ENCODE measurements around the gene SPATA6L. TPM values are rescaled to one million over a fixed set of nuclear protein-coding genes. Genes with fewer than 3 reads are reported as not detected.

SPATA6L gene
- total and polyA plus RNA-seq, 5 donors from 2014 or later = 0.21 to 2.5 (median 1.5) TPM

DNA sequence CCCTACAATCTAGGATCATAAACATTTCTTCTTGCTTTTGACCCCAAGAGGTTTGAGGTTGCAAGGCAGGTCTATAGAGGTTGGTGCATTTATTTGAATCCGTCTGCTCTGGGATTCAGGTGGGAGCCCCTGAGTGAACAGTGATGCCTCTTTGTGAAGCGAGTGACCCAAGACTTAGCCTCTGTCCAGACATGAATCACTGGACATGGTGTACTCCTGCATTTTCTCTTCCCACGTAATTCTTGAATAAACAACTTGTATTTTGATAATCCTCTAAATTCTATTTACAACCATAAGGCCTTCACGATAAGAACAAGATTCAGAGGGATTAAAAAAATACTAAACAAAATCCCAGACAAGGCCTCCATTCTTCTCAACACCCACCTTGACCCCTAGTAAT, 71.7 kb downstream of the SPATA6L start:
- Mint-ChIP-seq H3K27me3 (peaks cover 13% of the 10 kb centered on the region), H3K9me3 (no peaks in the 10 kb centered on the region), H3K27ac (peak overlapping the region; percentile 92 to 97 (median 94)), H3K4me3 (no peak overlapping the region), H3K4me1 (peaks cover 20 to 45% (median 33%) of the 10 kb centered on the region in 4 donors), H3K36me3 (peaks cover 4% of the 10 kb centered on the region)
- ATAC-seq (ENCODE audit: low read depth in 2 of 2) (no peak), DNase-seq (no peak)
- Histone ChIP-seq H3K27ac (ENCODE audit: insufficient read depth, low read length, poor library complexity, severe bottlenecking) (no peak overlapping the region), H3K27me3 (ENCODE audit: control insufficient read depth, insufficient read depth, low read length) (no peaks in the 10 kb centered on the region), H3K9me3 (ENCODE audit: control insufficient read depth in 2 of 2, low read length in 2 of 2) (no peaks in the 10 kb centered on the region), H3K4me3 (ENCODE audit: low read depth, low read length) (no peak overlapping the region), H3K36me3 (ENCODE audit: control insufficient read depth, insufficient read depth, low read length) (no peaks in the 10 kb centered on the region), H3K4me1 (ENCODE audit: control insufficient read depth, insufficient read depth, low read length, poor library complexity, severe bottlenecking) (peaks cover 38% of the 10 kb centered on the region)

DNA sequence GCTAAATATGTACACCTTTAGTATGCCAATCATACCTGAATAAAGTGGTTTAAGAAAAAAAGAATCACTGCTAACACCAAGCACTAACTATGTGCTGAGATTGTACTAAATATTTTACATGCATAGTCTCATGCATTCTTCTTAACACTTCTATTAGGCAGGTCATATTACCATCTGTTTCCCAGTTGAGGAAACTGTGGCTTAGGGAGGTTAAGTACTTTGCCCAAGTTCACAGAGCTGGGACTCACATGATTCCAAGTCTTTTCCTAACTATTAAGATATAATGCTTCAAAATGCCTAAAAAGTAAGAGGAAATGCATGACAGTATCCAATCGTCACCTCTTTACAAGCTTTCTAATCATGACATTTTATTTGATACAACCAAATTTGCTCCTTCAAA, 73.4 kb downstream of the SPATA6L start:
- peak overlapping the region in 1 of 4 donors; percentile 10 for H3K4me3 Mint-ChIP-seq
- DNase-seq (no peak), ATAC-seq (ENCODE audit: low read depth in 2 of 2) (no peak)
- Histone ChIP-seq H3K9me3 (ENCODE audit: control insufficient read depth in 2 of 2, low read length in 2 of 2) (no peaks in the 10 kb centered on the region), H3K27me3 (ENCODE audit: control insufficient read depth, insufficient read depth, low read length) (no peaks in the 10 kb centered on the region), H3K27ac (ENCODE audit: insufficient read depth, low read length, poor library complexity, severe bottlenecking) (no peak overlapping the region), H3K36me3 (ENCODE audit: control insufficient read depth, insufficient read depth, low read length) (no peaks in the 10 kb centered on the region), H3K4me1 (ENCODE audit: control insufficient read depth, insufficient read depth, low read length, poor library complexity, severe bottlenecking) (peaks cover 34% of the 10 kb centered on the region), H3K4me3 (ENCODE audit: low read depth, low read length) (no peak overlapping the region)
- no peak overlapping the region for H3K27ac Mint-ChIP-seq
- H3K27me3 Mint-ChIP-seq = peaks cover 13% of the 10 kb centered on the region
- no peaks in the 10 kb centered on the region for H3K9me3 Mint-ChIP-seq
- peaks cover 4% of the 10 kb centered on the region for H3K36me3 Mint-ChIP-seq
- peaks cover 20 to 42% (median 29%) of the 10 kb centered on the region in 4 donors for H3K4me1 Mint-ChIP-seq

DNA sequence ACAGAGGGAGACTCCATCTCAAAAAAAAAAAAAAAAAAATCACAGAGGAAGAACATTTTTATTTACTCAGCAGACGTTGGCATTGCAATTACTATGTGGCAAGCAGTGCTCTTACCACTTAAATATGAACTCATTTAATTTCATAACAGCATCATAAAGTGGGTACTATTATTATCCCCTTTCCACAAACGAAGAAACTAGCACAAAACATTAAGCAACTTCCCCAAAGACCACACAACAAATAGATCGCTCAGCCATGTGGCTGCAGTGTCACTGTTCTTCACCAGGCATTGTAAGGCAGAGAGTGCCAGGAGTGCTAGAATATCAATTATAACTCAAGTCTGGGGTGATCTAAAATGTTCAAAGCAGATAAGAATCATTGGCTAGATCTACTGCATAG, 74.0 kb downstream of the SPATA6L start:
- Histone ChIP-seq H3K4me1 (ENCODE audit: control insufficient read depth, insufficient read depth, low read length, poor library complexity, severe bottlenecking) (peaks cover 28% of the 10 kb centered on the region), H3K36me3 (ENCODE audit: control insufficient read depth, insufficient read depth, low read length) (no peaks in the 10 kb centered on the region), H3K27ac (ENCODE audit: insufficient read depth, low read length, poor library complexity, severe bottlenecking) (no peak overlapping the region), H3K4me3 (ENCODE audit: low read depth, low read length) (no peak overlapping the region), H3K9me3 (ENCODE audit: control insufficient read depth in 2 of 2, low read length in 2 of 2) (no peaks in the 10 kb centered on the region), H3K27me3 (ENCODE audit: control insufficient read depth, insufficient read depth, low read length) (no peaks in the 10 kb centered on the region)
- Mint-ChIP-seq H3K9me3 (no peaks in the 10 kb centered on the region), H3K27ac (peak overlapping the region in 1 of 3 donors; percentile 12), H3K27me3 (peaks cover 13% of the 10 kb centered on the region), H3K36me3 (peaks cover 4% of the 10 kb centered on the region), H3K4me3 (no peak overlapping the region), H3K4me1 (peaks cover 20 to 38% (median 26%) of the 10 kb centered on the region in 4 donors)
- DNase-seq (no peak), ATAC-seq (ENCODE audit: low read depth in 2 of 2) (no peak)

DNA sequence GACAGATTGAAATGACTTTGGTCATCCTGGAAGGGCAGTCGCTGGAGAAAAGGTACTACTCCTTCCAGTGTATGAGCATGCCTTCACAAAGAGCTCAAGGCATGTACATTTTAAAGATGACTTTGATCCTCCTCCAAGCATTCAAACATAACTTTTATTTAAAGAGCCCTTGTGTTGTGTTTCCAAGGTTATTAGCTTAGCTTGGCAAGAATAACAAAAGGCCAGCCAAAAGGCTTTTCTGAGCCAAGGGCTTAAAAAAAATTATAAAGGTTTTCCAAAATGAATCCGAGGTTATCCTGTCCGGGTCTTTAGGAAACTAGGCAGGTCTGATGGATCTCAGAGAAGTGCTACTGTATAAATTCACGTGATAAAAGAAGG, 75.2 kb downstream of the SPATA6L start:
- no peak for ATAC-seq (ENCODE audit: low read depth in 2 of 2)
- peak overlapping the region in 1 of 3 donors; percentile 44 for H3K27ac Mint-ChIP-seq

DNA sequence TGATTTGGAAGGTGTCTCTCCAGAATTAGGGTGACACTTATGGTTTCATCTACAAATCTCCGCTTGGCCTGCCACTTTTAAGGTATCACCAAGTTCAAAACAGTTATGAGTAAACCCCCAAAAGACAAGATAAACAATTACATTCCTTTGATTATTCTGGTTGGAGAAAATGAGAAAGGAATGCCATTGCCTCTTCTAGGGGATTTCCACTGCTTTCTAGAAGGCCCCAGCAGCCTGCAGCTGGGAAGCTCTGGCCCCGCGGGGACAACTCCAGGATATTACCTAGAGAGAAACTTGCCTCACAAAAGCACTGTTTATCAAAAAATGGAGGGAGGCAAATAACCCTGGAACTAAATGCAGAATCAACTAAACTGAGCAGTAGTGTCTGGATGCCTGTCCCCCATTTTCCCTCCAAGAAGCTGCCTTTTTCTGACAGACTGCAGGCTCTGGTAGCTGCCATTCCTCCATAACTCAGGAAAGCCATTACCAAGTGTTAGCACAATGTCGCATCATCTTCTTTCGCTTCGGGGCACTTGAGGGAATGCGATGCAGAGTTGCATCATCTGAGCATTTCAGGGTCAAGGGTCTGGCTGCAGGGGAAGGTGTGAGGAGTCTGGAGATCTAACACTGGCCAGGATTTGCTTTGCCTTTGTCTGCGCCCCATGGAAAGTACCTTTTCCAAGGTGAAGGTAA, 75.7 kb downstream of the SPATA6L start:
- Mint-ChIP-seq H3K4me1 (peaks cover 10 to 22% (median 13%) of the 10 kb centered on the region in 4 donors), H3K27me3 (peaks cover 13% of the 10 kb centered on the region), H3K9me3 (no peaks in the 10 kb centered on the region), H3K4me3 (no peak overlapping the region), H3K27ac (peak overlapping the region in 1 of 3 donors; percentile 52), H3K36me3 (peaks cover 4% of the 10 kb centered on the region)
- H3K4me1 ChIP-seq (ENCODE audit: control insufficient read depth, insufficient read depth, low read length, poor library complexity, severe bottlenecking) = peaks cover 11% of the 10 kb centered on the region
- DNase-seq = no peak
- ATAC-seq (ENCODE audit: low read depth in 2 of 2) = no peak
- no peak overlapping the region for H3K27ac ChIP-seq (ENCODE audit: insufficient read depth, low read length, poor library complexity, severe bottlenecking)
- H3K36me3 ChIP-seq (ENCODE audit: control insufficient read depth, insufficient read depth, low read length) = no peaks in the 10 kb centered on the region
- no peaks in the 10 kb centered on the region for H3K27me3 ChIP-seq (ENCODE audit: control insufficient read depth, insufficient read depth, low read length)
- no peaks in the 10 kb centered on the region for H3K9me3 ChIP-seq (ENCODE audit: control insufficient read depth in 2 of 2, low read length in 2 of 2)
- no peak overlapping the region for H3K4me3 ChIP-seq (ENCODE audit: low read depth, low read length)

More for the DNA sequence above, 75.2 kb downstream of the SPATA6L start:
- H3K36me3 ChIP-seq (ENCODE audit: control insufficient read depth, insufficient read depth, low read length) = no peaks in the 10 kb centered on the region
- peaks cover 11 to 28% (median 17%) of the 10 kb centered on the region in 4 donors for H3K4me1 Mint-ChIP-seq
- H3K9me3 ChIP-seq (ENCODE audit: control insufficient read depth in 2 of 2, low read length in 2 of 2) = no peaks in the 10 kb centered on the region
- H3K4me1 ChIP-seq (ENCODE audit: control insufficient read depth, insufficient read depth, low read length, poor library complexity, severe bottlenecking) = peaks cover 17% of the 10 kb centered on the region
- no peak overlapping the region for H3K27ac ChIP-seq (ENCODE audit: insufficient read depth, low read length, poor library complexity, severe bottlenecking)
- peaks cover 4% of the 10 kb centered on the region for H3K36me3 Mint-ChIP-seq
- no peaks in the 10 kb centered on the region for H3K27me3 ChIP-seq (ENCODE audit: control insufficient read depth, insufficient read depth, low read length)
- H3K4me3 ChIP-seq (ENCODE audit: low read depth, low read length) = no peak overlapping the region
- DNase-seq = no peak
- no peaks in the 10 kb centered on the region for H3K9me3 Mint-ChIP-seq
- H3K4me3 Mint-ChIP-seq = no peak overlapping the region
- peaks cover 13% of the 10 kb centered on the region for H3K27me3 Mint-ChIP-seq

DNA sequence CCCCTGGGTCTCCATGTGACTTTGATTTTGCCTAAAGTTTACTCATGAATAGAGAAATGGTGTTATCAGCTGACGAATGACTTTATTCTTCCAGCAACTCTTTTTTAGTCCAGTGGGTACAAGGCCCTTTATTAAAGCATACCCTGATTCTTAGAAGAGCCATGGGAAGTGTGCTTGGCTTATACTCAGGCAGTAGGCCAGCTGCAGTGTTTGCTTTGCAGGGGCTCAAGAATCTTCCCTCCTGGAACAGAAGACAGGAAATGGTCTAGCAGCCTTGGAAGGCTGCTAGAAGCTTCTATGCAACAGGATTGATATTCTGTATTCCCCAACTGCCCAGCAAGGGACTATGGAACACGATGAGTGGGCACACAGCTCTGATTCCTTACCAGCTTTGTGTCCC, 77.6 kb downstream of the SPATA6L start:
- Histone ChIP-seq H3K27ac (ENCODE audit: insufficient read depth, low read length, poor library complexity, severe bottlenecking) (no peak overlapping the region), H3K27me3 (ENCODE audit: control insufficient read depth, insufficient read depth, low read length) (no peaks in the 10 kb centered on the region), H3K4me1 (ENCODE audit: control insufficient read depth, insufficient read depth, low read length, poor library complexity, severe bottlenecking) (no peaks in the 10 kb centered on the region), H3K9me3 (ENCODE audit: control insufficient read depth in 2 of 2, low read length in 2 of 2) (no peaks in the 10 kb centered on the region), H3K36me3 (ENCODE audit: control insufficient read depth, insufficient read depth, low read length) (no peaks in the 10 kb centered on the region), H3K4me3 (ENCODE audit: low read depth, low read length) (no peak overlapping the region)
- Mint-ChIP-seq H3K4me3 (no peak overlapping the region), H3K27ac (peak overlapping the region in 1 of 3 donors; percentile 73), H3K27me3 (peaks cover 8% of the 10 kb centered on the region), H3K9me3 (no peaks in the 10 kb centered on the region), H3K4me1 (peaks cover 0 to 6% (median 3%) of the 10 kb centered on the region in 4 donors), H3K36me3 (no peaks in the 10 kb centered on the region)
- DNase-seq (no peak), ATAC-seq (ENCODE audit: low read depth in 2 of 2) (no peak)

DNA sequence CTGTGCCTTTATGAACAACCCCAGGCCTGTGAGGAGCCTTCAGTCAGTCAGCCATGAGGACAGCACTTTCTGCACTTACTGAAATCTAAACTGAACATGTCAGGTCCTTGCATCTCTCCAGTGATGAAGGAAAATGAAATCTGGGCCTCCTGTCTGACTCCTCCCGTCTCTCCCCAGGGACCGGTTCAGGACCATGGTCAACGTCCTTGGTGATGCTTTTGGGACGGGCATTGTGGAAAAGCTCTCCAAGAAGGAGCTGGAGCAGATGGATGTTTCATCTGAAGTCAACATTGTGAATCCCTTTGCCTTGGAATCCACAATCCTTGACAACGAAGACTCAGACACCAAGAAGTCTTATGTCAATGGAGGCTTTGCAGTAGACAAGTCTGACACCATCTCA, 81.1 kb downstream of the SPATA6L start:
- Mint-ChIP-seq H3K4me3 (no peak overlapping the region), H3K9me3 (no peaks in the 10 kb centered on the region), H3K4me1 (peaks cover 0 to 4% (median under 1%) of the 10 kb centered on the region in 4 donors), H3K36me3 (no peaks in the 10 kb centered on the region), H3K27ac (no peak overlapping the region), H3K27me3 (no peaks in the 10 kb centered on the region)
- ATAC-seq (ENCODE audit: low read depth in 2 of 2) = no peak
- Histone ChIP-seq H3K9me3 (ENCODE audit: control insufficient read depth in 2 of 2, low read length in 2 of 2) (no peaks in the 10 kb centered on the region), H3K4me1 (ENCODE audit: control insufficient read depth, insufficient read depth, low read length, poor library complexity, severe bottlenecking) (no peaks in the 10 kb centered on the region), H3K4me3 (ENCODE audit: low read depth, low read length) (no peak overlapping the region), H3K27ac (ENCODE audit: insufficient read depth, low read length, poor library complexity, severe bottlenecking) (no peak overlapping the region), H3K36me3 (ENCODE audit: control insufficient read depth, insufficient read depth, low read length) (no peaks in the 10 kb centered on the region), H3K27me3 (ENCODE audit: control insufficient read depth, insufficient read depth, low read length) (no peaks in the 10 kb centered on the region)
- DNase-seq = no peak

DNA sequence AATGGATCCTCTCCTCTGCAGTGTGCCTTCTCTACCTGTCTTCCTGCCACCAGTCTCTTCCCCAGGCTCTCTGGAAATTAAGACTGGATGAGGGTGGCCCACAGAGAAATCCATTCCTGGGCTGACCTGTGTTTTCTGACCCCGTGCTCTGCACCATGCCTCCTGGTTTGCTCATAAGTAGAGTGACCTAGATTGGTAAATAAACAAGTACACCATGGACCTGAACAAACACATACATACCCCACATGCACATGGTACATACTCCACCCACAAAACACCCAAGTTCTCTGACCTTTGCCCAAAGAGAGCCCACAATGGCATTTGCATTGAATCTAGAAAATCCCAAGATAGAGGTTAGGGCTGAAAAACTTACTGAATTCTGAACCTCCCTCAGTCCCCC, 81.6 kb downstream of the SPATA6L start:
- no peak overlapping the region for H3K27ac ChIP-seq (ENCODE audit: insufficient read depth, low read length, poor library complexity, severe bottlenecking)
- no peaks in the 10 kb centered on the region for H3K27me3 Mint-ChIP-seq
- H3K4me1 Mint-ChIP-seq = peaks cover 0 to 4% (median under 1%) of the 10 kb centered on the region in 4 donors
- no peaks in the 10 kb centered on the region for H3K36me3 ChIP-seq (ENCODE audit: control insufficient read depth, insufficient read depth, low read length)
- H3K36me3 Mint-ChIP-seq = no peaks in the 10 kb centered on the region
- no peaks in the 10 kb centered on the region for H3K27me3 ChIP-seq (ENCODE audit: control insufficient read depth, insufficient read depth, low read length)
- H3K9me3 Mint-ChIP-seq = peaks cover 0 to 2% (median 0%) of the 10 kb centered on the region in 7 donors
- no peaks in the 10 kb centered on the region for H3K9me3 ChIP-seq (ENCODE audit: control insufficient read depth in 2 of 2, low read length in 2 of 2)
- H3K4me3 Mint-ChIP-seq = no peak overlapping the region
- DNase-seq (no peak), ATAC-seq (ENCODE audit: low read depth in 2 of 2) (no peak)
- H3K27ac Mint-ChIP-seq = peak overlapping the region in 1 of 3 donors; percentile 47
- H3K4me1 ChIP-seq (ENCODE audit: control insufficient read depth, insufficient read depth, low read length, poor library complexity, severe bottlenecking) = no peaks in the 10 kb centered on the region
- H3K4me3 ChIP-seq (ENCODE audit: low read depth, low read length) = no peak overlapping the region

Measured in CD4-positive, CD25-positive, alpha-beta regulatory T cell (primary cell).